HG02588 (cell line): ENCODE results near the gene COA1.
A peak's percentile ranks its signal among the peaks of the same experiment; 100 is the strongest.
"Not testable (repeated sequence)": the region's sequence is repeated elsewhere in the genome, so short reads cannot be mapped to it uniquely, and the experiment has no call there.

Experiments
- ATAC-seq: cut with Tn5 transposase; IDR thresholded peaks from one replicate; pipeline ENCODE4 v1.9.1; 2021; ENCODE audit warnings: mild to moderate bottlenecking, moderate library complexity; ENCODE audit not compliant: unreplicated experiment

COA1 gene, protein sequence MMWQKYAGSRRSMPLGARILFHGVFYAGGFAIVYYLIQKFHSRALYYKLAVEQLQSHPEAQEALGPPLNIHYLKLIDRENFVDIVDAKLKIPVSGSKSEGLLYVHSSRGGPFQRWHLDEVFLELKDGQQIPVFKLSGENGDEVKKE

DNA sequence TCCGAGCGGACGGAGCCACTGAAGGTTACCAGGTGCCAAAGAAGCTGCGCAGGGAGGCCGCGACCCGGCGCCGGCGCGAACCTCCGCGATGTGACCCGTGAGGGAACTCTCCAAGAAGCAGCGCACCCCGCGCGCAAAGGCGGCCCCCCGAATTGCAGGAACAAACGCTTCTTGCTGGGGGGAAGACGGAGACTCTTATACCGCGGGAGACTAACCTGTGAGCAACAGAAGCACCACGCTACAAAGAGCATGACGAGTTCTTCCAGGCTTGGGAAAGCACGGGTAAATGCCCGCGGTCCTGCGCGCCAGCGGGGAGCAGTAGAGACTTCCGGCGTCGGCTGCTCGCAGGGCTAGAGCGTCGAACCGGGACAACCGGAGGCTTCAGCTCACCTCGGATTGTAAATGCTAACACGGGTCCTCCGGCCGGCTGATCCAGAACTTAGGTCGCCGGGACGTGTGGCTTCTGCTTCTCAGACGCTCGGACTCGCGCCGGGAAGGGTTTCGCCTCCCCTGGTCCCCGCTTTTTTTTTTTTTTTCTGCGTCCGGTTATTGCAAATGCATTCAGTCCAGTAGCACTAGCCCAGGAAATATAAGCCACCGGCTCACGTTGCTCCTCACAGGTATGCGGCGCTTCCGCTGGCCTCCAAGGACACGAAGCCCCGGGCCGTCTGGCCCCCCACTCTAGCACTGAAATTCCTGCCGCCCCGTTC, at the start of gene COA1:
Gene COA1 (minus strand): TSS at position 310 of the 710 bp plus-strand sequence. CDS start 80,909 bp downstream, outside the sequence.
- ATAC-seq = peak; percentile 84

DNA sequence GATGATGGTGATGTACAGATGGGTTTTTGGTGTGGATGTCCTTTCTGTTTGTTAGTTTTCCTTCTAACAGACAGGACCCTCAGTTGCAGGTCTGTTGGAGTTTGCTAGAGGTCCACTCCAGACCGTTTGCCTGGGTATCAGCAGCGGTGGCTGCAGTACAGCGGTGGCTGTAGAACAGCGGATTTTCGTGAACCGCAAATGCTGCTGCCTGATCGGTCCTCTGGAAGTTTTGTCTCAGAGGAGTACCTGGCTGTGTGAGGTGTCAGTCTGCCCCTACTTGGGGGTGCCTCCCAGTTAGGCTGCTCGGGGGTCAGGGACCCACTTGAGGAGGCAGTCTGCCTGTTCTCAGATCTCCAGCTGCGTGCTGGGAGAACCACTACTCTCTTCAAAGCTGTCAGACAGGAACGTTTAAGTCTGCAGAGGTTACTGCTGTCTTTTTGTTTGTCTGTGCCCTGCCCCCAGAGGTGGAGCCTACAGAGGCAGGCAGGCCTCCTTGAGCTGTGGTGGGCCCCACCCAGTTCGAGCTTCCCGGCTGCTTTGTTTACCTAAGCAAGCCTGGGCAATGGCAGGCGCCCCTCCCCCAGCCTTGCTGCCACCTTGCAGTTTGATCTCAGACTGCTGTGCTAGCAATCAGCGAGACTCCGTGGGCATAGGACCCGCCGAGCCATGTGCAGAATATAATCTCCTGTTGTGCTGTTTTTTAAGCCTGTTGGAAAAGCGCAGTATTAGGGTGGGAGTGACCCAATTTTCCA, 49.1 kb upstream of the COA1 start:
- ATAC-seq = not testable (repeated sequence)

DNA sequence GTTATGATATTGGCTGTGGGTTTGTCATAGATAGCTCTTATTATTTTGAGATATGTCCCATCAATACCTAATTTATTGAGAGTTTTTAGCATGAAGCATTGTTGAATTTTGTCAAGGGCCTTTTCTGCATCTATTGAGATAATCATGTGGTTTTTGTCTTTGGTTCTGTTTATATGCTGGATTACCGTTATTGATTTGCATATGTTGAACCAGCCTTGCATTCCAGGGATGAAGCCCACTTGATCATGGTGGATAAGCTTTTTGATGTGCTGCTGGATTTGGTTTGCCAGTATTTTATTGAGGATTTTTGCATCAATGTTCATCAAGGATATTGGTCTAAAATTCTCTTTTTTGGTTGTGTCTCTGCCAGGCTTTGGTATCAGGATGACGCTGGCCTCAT, 45.9 kb upstream of the COA1 start:
- not testable (repeated sequence) for ATAC-seq

DNA sequence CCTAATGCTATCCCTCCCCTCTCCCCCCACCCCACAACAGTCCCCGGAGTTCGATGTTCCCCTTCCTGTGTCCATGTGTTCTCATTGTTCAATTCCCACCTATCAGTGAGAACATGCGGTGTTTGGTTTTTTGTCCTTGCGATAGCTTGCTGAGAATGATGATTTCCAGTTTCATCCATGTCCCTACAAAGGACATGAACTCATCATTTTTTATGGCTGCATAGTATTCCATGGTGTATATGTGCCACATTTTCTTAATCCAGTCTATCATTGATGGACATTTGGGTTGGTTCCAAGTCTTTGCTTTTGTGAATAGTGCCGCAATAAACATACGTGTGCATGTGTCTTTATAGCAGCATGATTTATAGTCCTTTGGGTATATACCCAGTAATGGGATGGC, 43.9 kb upstream of the COA1 start:
- ATAC-seq = not testable (repeated sequence)

DNA sequence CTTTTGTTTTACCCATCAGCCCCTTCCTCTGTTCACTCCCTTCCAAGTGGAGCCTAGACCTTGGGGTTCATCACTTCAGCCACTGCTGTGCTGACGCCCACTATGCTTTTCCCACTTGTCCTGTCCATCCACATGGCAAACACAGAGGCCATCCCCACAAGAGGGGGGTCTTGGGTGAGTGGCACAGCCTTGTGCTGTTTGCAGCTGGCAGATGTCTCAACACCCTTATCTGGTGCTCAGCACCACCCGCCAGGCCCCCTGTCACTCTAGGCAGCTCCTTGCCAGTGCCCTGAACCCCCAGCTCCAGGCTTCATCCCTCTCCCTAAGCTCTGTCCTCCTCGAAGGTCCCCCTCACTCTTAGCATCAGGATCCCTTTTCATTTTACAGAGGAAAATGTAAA, 42.2 kb upstream of the COA1 start:
- no peak for ATAC-seq

DNA sequence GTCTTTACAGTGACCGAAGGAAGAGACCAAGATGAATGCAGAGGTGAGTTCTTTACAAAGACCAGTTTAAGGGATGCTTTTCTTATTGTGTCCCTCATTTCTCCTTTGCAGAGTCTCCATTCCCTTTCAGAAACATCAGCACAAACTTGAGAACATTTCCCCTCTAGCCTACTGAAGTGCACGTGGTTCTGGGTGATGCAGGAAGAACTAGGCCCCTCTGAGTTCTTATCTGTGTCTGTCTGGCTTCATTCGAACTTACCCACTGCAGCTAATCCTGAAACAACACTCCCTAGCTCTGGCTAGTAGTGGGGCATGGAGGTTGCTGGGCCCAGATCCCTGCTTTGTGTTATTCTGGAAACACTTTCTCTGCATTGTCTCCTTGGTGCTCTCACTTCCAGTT, 41.8 kb upstream of the COA1 start:
- no peak for ATAC-seq

DNA sequence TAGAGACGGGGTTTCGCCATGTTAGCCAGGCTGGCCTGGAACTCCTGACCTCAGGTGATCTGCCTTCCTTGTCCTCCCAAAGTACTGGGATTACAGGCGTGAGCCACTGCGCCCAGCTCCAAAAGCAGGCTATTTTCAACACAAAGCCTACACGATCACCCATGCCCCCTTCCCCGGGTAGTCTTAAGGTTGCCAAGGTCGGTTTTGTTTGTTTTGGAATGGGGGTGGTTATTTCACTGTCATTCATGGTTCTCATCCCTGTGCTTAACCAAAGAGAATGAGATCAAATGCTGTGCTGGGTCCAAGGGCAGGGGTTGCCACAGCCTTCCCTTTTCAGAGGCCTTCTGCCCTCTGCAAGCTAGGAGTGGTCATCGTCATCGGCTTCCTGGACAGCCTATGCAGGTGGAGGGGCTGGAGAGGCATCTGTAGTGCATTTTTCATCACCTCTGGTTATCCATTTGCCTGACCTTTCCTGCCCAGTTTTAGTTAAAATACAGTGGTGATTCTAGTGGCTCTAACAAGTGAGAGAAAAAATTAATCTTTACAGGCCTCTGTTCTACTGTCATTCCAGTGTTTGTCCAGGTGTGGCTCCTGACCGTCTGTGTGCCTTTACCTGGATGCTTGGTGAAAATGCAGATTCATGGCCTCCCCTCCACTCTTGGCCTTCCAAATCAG, 40.6 kb upstream of the COA1 start:
- no peak for ATAC-seq

DNA sequence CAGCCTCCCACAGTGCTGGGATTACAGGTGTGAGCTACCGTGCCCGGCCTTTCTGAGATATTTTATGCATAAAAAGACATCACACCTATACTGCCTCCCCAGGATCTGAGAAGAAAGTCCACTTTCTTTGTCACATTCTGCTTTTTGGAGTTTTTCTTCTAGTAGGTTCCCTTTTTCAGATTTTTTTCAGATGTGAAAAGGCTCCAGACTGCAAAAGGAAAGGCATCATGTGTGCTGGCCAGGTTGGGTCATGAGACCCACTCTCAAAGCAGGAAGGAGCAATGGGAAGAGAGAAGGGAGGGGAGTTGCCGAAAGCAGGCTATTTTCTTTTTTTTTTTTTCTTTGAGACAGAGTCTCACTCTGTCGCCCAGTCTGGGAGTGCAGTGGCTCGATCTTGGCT, 40.0 kb upstream of the COA1 start:
- no peak for ATAC-seq

DNA sequence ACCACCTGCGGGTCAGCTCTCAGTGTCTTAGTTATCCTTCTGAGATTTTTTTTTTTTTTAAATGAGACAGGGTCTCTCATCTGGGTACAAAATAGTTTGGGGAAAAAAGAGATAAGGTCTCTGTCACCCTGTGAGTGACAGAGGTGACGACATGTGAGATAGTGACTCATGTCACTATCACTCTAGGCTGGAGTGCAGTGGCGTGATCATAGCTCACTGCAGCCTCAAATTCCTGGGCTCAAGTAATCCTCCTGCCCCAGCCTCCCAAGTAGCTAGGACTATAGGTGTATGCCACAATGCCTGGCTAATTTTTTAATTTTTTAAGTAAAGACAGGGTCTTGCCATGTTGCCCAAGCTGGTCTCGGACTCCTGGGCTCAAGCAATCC, 39.6 kb upstream of the COA1 start:
- ATAC-seq = no peak

DNA sequence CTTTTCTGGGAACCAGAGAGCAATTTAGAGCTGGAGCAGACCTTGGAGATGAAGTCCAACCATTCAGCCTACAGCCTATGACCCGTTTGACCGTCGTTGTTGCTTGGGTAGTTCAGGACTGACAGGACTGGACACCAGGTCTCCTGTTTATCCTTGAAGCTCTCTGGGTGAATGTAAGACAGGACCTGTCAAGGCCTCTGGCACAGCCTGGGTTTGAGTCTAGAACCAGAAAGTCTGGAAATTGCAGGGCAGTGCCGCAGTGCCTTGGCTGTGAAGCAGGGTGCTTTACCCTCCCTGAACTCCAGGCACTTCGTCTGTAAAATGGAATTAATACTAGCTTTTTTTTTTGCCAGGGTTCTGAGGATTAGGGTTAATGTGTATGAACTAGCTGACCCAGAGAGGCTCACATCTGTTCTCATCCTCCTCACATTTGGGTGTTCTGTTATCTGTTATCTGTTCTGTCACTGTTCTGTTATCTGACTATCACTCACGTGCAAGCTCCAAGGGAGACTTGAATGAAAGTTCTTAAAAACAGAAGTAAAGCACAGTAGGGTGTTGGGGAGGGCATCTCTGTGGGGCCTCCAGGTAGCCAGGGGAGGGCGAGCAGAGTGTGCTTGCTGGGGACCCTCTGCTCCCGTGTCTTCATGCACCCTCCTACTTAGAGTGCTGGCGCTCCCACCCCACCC, 39.0 kb upstream of the COA1 start:
- no peak for ATAC-seq

DNA sequence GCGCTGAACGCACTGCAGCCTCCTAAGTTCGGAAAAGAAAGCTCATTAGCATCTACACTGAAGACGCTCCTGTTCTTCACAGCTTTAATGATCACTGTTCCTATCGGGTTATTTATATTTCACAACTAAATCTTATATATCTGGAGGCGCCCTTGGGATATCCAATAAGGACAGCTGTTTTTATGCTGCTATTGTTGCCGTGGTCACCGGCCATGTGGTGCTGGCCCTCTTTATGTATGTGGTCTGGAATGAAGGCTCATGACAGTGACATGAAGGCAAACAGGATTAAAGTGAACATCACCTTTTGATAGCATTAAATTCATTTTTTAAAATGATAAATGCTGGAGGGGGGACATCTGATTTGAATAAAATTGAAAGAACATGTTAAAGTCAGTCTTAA, 38.0 kb upstream of the COA1 start:
- no peak for ATAC-seq

DNA sequence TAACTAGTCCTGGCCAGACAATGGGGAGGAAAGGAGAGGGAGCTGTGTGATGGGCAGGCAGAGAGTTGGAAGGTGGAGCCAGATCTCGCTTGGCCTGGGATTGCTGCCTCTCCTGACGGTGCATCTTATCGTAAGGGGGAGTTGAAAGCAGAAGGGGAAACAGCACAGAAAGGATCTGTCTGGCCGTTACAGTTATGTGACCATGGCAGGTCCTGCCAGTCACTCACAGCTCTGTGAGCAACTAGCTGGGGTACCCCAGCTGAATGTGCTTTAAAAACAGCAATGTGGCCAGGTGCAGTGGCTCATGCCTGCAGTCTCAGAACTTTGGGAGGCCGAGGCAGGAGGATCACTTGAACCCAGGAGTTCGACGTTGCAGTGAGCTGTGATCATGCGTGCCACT, 37.2 kb upstream of the COA1 start:
- no peak for ATAC-seq

DNA sequence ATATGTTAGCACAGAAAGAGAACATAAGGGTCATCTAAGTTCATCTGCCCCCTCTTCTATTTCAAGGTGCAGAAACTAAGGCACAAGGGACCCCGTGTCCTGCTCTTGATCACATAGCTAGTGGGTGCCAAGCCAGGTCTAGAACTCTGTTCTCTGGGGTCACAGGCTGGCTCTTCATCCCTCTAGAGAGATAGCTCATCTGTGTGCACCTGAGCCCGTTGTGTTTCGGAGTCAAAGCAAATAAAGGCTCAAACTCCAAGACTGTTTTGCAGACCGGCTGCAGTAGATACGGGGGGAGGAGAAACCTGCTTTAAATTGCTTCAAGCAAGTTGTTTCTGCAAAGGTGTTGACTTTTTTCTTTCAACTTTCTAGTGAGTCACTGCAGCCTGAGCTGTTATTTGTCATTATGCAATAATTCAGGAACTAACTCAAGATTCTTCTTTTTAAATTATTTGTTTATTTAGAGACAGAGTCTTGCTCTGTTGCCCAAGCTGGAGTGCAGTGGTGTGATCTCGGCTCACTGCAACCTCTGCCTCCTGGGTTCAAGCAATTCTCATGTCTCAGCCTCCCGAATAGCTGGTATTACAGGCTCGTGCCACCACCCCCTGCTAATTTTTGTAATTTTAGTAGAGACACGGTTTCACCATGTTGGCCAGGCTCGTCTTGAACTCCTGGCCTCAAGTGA, 35.6 kb upstream of the COA1 start:
- ATAC-seq = no peak

DNA sequence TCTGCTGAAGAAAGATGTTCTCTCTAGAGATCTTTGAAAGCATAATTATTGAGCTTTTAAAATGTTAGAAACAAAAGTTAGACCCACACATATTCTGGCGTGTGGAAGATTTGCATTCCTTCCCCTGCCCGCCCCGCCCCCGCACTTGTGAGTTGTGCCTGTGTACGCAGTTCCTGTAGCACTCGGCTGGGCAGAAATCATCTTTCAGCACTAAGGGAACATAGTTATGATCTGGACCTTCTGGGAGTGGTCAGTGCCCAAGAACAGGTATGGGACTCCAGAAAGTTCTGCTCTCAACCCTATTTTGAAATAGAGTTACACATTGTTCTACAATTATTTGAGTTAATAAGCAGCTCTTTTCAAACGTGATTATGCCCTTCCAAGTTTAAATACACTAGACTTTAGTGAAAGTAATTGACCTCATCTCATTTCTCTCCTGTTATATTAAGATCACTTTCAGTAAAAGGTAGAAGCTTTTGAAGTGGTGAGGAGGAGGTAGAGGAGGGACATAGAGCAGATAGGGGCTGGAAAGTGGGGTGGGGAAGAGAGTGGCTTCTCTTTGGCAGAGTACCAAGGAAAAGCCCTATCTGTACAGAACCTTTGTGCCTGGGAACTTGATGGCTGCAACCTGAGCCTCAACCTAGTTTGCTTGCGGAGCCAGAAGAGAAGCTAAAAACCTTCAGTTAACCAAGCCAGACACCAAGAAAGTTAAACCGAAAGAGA, 34.9 kb upstream of the COA1 start:
- ATAC-seq = peak; percentile 45

DNA sequence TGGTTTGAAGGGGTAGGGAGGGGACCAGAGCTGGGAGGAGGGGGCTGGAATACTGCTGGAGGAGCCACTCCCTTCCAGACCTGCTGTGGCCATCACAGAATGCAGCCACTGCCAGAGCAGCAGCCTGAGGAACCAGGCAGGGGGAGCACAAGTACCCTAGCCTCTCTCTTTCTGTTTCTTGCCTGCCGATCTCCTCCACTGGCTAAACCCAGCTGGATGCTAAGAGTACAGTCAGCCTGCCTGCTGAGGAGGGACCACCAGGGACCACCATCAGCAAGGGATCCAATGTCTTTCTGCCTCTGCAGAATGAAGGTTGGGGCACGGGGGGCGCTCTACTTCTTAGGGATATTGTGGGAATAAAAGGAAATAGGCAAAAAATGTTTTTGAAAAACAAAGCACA, 33.9 kb upstream of the COA1 start:
- ATAC-seq = no peak

DNA sequence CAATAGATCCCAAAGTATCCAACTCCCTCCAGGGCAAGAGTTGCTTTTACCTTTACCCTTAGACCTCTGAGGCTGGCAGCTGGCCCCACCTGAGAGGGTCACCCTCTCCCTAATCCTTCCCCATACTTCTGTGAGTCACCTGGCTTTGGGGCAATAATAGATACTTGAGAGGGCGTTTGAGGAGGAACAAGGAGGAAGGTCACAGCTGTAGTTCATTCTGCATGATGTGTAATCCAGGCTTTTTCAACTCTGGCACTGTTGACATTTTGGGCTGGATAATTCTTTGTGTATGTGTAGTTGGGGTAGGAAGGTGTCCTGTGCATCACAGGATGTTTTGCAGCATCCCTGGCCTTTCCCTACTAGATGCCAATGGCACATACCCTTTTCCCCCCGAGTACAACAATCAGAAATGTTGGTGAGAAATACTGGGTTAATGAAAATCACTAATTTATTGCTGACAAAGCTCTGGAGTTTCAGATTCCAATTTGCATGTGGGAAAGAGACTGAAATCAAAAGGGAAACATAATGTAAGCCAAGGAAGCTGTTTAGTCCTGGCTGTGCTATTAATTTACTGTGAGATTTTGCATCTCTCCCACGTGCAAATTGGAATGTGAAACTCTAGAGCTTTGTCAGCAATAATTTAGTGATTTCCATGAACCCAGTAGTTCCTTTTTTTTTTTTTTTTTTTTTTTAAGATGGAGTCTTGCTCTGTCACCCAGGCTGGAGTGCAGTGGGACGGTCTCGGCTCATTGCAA, 32.8 kb upstream of the COA1 start:
- no peak for ATAC-seq

DNA sequence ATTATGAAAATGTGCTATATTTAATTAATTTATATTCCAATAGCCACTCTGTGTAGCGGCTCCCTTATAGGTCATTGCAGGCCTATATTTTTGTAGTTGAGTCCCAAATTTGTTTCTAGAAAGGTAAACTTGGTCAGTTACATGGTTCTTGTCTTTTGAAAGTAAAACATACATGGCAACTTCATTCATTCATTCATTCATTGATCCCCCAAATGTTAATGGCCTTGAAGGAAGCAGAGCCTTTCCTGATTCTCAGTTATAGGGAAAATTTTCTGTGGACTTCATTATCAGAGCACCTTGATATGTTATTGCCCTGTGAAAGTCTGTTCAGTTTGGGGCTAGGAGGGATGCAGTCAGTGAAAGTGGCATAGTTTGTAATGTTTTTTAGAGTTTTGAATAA, 32.1 kb upstream of the COA1 start:
- no peak for ATAC-seq

DNA sequence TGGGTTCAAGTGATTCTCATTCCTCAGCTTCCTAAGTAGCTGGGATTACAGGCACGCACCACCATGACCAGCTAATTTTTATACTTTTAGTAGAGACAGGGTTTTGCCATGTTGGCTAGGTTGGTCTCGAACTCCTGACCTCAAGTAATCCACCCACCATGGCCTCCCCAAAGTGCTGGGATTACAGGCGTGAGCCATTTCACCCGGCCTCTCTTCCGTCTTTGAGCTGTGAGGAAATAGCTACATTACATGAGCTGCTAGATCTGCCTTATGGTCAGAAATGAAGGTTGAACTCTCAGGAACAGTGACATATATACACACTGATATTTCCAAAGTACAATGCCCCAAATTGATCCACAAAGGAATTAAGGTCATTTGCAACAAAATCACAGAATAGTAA, 31.5 kb upstream of the COA1 start:
- no peak for ATAC-seq
